ENCODE measurements around the gene GRAMD1B. TPM values are rescaled to one million over a fixed set of nuclear protein-coding genes. Genes with fewer than 3 reads are reported as not detected.

GRAMD1B gene
- total RNA-seq, 1 donor from 2014 or later = 15.0 TPM

- ChIA-PET POLR2A (interaction anchor here (0.7 kb wide), 1 partner anchor 62 kb away, joined by 6 read pairs; no protein-coding TSS in a partner anchor), CTCF (no interaction called here)
- Mint-ChIP-seq H3K4me1 (peaks cover 4% of the 10 kb centered on the region), H3K4me3 (no peak overlapping the region), H3K36me3 (ENCODE audit: low read depth) (no peaks in the 10 kb centered on the region), H3K9me3 (no peaks in the 10 kb centered on the region), H3K27me3 (no peaks in the 10 kb centered on the region), H3K27ac (no peak overlapping the region)
- no peak for DNase-seq
- no peak for ATAC-seq (ENCODE audit: low read depth)
- TF ChIP-seq CTCF (IDR thresholded peaks at IDR 0.05) = no peak
- intact Hi-C loops (cut with micrococcal nuclease) = no loop called here
These were observed 40.8 kb downstream of the GRAMD1B start for GRCh38 chr11:123470842-123471241.

- POLR2A ChIA-PET = no interaction called here
- H3K4me1 Mint-ChIP-seq = peaks cover 2% of the 10 kb centered on the region
- no peak for TF ChIP-seq CTCF (IDR thresholded peaks at IDR 0.05)
- intact Hi-C loops (cut with micrococcal nuclease) = no loop called here
- H3K9me3 Mint-ChIP-seq = no peaks in the 10 kb centered on the region
- CTCF ChIA-PET = interaction anchor here (1.3 kb wide), 1 partner anchor 65 kb away, joined by 7 read pairs; no protein-coding TSS in a partner anchor
- DNase-seq = no peak
- no peaks in the 10 kb centered on the region for H3K36me3 Mint-ChIP-seq (ENCODE audit: low read depth)
- no peak overlapping the region for H3K4me3 Mint-ChIP-seq
- no peak overlapping the region for H3K27ac Mint-ChIP-seq
- ATAC-seq (ENCODE audit: low read depth) = no peak
- no peaks in the 10 kb centered on the region for H3K27me3 Mint-ChIP-seq
These were observed 42.3 kb downstream of the GRAMD1B start for GRCh38 chr11:123472236-123472935.

- intact Hi-C loops (cut with micrococcal nuclease) = no loop called here
- no peak overlapping the region for H3K4me3 Mint-ChIP-seq
- no peak overlapping the region for H3K27ac Mint-ChIP-seq
- POLR2A ChIA-PET = no interaction called here
- ATAC-seq (ENCODE audit: low read depth) = no peak
- H3K9me3 Mint-ChIP-seq = no peaks in the 10 kb centered on the region
- no peaks in the 10 kb centered on the region for H3K36me3 Mint-ChIP-seq (ENCODE audit: low read depth)
- peaks cover 14% of the 10 kb centered on the region for H3K4me1 Mint-ChIP-seq
- TF ChIP-seq CTCF (IDR thresholded peaks at IDR 0.05) = no peak
- DNase-seq = no peak
- H3K27me3 Mint-ChIP-seq = no peaks in the 10 kb centered on the region
- CTCF ChIA-PET = interaction anchor here (1.3 kb wide), 1 partner anchor 67 kb away, joined by 7 read pairs; no protein-coding TSS in a partner anchor
These were observed 44.0 kb downstream of the GRAMD1B start for GRCh38 chr11:123473941-123474677.

- intact Hi-C loops (cut with micrococcal nuclease) = no loop called here
- Mint-ChIP-seq H3K27me3 (no peaks in the 10 kb centered on the region), H3K4me3 (no peak overlapping the region), H3K27ac (no peak overlapping the region), H3K36me3 (ENCODE audit: low read depth) (no peaks in the 10 kb centered on the region), H3K9me3 (no peaks in the 10 kb centered on the region), H3K4me1 (peaks cover 22% of the 10 kb centered on the region)
- ChIA-PET CTCF (interaction anchor here (1.0 kb wide), 1 partner anchor 67 kb away, joined by 6 read pairs; no protein-coding TSS in a partner anchor), POLR2A (no interaction called here)
- DNase-seq (no peak), ATAC-seq (ENCODE audit: low read depth) (no peak)
- TF ChIP-seq CTCF (IDR thresholded peaks at IDR 0.05) = no peak
These were observed 44.9 kb downstream of the GRAMD1B start for GRCh38 chr11:123474994-123475393.

GRCh38 chr11:123475469-123475868 is 45.4 kb downstream of the GRAMD1B start:
- intact Hi-C loops (cut with micrococcal nuclease) = no loop called here
- Mint-ChIP-seq H3K4me3 (no peak overlapping the region), H3K27me3 (no peaks in the 10 kb centered on the region), H3K9me3 (no peaks in the 10 kb centered on the region), H3K36me3 (ENCODE audit: low read depth) (no peaks in the 10 kb centered on the region), H3K27ac (no peak overlapping the region), H3K4me1 (peaks cover 27% of the 10 kb centered on the region)
- POLR2A ChIA-PET = no interaction called here
- no peak for TF ChIP-seq CTCF (IDR thresholded peaks at IDR 0.05)
- ATAC-seq (ENCODE audit: low read depth) (no peak), DNase-seq (no peak)
- CTCF ChIA-PET = interaction anchor here (1.0 kb wide), 1 partner anchor 67 kb away, joined by 6 read pairs; no protein-coding TSS in a partner anchor

Data from activated B cell treated with CpG ODN at 0.5 μM for 24 hours (primary cell).